HG03457 (cell line): ENCODE measurements around the gene MGRN1.
A peak's percentile ranks its signal among the peaks of the same experiment; 100 is the strongest.

ENCODE experiments used
- ATAC-seq: cut with Tn5 transposase; IDR thresholded peaks from one replicate; pipeline ENCODE4 v1.9.1; 2021; ENCODE audit warnings: moderate number of reproducible peaks; ENCODE audit not compliant: unreplicated experiment

The MGRN1 gene

DNA sequence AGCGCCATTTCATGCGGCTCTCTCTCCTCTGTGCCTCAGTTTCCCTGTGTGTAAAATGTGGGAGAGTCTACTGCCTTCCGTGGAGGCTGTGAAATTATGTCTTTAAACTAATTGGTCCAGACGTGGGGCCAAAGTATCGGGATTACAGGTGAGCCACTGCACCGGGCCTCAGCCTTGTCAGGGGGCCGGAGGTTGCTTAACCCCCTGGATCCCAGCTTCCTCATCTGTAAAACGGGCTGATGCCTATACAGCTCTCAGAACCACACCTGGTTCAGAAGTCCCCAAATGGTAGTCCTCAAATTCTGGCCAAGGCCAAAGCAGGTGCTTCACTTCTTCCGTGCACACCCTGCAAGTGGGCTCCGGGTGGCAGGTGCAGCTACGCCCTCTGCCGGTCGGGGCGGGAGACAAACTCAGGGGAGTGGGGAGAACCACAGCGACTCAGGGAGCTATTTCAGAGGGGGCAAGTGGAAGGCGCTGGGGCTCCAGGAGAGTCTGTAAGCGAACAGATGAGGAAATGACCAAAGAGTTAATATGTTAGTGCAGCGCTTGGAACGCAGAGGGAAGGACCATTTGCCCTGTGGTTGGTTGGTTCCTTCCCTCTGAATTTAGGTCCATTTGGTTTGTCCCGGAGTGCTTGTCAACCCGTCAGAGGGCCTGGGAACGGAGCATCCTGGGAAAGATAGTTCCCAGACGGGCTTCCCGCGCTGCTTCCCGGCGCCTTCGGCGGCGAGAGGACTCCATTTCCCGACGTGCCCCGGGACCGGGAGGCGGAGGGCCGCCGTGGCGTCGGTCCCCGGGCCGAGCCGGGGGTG lies at the start of gene MGRN1:
TSS of gene MGRN1 (plus strand) at position 812 of the 812 bp plus-strand sequence. CDS start 135 bp downstream, outside the sequence.
- peak; percentile 57 for ATAC-seq

DNA sequence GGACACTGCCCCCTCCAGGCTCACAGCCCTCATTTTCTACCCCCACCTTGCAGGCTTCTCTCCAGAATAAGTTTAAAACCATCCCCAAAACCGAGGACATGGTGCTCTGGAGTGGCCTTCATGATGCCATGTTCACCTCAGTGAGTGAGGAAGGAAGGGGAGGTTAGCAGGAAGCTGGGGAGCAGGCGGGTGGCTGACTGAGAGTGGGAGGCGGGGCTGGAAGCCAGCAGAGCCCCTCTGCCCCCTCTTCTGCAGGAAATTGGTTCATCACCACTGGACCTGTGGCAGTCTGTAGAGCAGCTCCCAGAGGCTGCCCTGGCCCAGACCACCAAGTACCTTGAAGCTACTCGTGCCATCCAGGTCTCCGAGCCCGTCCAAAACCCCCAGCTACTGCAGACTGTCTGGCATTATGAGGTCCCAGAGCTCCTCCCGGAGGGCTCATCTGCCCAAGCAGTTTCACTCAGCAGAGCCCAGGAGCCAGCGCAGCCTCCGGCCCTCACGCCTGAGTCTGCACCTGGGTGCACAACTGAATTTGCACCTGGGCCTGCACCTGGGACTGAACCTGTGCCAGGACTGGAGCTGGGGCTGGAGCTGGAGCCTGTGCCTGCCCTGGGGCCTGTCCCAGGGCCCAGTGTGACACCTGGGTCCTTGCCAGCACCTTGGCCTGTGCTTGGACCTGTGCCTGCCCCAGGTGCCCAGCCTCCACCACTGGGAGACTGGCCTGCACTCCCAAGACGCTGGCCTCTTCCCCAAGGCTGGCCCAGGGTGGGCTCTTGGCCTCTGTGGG lies 49.5 kb upstream of the MGRN1 start:
- no peak for ATAC-seq

DNA sequence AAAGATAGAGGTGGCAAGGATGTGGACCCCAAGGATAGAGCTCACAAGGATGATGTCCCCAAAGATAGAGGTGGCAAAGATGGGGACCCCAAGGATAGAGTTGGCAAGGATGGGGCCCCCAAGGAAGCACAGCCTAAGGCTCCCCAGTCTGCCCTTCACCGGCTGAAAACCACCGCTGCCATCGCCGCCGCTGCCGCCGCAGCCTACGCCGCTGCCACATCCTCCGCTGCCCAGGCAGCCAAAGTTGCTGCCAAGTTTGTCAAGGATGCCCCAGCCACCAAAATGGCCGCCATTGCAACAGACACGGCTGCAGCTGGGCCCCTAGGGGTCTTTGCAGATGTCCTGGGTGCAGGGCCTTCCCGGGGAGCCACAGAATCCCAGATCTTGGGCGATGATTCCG lies 48.6 kb upstream of the MGRN1 start:
- no peak for ATAC-seq

DNA sequence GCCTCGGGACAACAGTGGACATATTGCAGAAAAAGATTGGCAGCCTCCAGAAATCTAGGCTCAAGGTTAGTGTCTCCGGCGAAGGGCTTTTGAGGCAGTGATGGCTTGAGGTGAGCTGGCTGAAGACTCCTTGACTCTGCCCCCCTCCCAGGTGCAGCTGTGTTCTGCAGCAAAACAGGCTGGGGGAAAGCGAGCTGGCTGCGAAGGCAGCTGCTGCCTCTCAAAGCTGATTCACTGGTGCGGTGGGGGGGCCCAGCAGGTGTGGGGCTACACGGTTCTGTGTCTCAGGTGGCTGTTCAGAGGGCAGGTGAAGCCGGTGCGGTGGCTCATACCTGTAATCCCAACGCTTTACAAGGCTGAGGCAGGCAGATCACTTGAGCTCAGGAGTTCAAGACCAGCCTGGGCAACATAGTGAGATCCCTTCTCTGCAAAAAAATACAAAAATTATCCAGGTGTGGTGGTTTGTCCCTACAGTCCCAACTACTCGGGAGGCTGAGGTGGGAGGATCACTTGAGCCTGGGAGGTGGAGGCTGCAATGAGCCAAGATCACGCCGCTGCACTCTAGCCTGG lies 45.6 kb upstream of the MGRN1 start:
- ATAC-seq: no peak

DNA sequence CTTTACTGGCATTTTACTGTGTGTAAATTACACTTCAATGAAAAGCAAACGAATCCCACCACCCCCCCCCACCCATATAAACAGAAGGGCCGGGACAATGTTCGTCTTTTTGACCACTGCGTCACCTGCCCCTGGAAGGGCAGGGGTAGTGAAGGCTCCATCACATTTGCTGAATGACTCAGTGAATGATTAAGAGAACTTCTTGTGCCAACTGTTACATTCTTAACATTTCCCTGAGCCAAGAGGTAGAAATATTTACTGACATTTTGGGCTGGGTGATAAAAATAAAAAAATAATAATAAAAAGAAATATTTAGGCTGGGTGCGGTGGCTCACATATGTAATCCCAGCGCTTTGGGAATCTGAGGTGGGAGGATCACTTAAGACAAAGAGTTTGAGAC lies 44.4 kb upstream of the MGRN1 start:
- ATAC-seq: no peak

DNA sequence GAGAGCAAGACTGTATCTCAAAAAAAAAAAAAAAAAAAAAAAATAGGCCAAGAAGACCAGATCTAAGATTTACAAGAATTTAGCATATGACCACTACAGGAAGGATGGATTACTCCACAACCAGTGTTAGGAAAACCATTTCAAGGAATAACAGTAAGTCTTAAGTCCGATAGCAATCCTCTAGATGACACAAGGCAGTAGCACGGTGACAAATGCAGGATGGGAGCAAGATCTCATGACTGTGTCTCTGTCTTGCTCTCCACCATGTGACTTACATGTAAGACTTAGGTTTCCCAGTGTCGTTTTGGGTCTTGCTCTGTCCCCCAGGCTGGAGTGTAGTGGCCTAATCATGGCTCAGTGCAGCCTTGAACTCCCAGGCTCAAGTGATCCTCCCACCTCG lies 40.7 kb upstream of the MGRN1 start:
- no peak for ATAC-seq

DNA sequence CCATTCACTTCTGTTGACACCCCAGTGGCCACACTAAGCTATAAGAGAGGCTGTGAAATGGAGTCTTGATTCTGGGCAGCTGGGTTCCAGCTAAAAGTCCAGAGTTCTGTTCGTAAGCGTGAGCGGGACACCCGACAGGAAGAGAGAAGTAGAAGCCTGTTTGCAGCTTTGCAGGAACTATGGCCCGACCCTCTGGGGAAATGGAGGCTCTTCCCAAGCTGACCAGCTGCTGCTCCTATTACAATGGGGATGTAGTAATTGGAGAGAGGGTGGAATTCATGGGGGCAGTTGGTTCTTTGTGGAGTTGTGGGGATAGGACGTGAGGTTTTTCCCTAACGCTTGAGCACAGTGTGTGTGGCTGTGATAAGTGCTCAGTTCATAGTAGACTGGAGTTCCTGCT lies 38.3 kb upstream of the MGRN1 start:
- no peak for ATAC-seq

DNA sequence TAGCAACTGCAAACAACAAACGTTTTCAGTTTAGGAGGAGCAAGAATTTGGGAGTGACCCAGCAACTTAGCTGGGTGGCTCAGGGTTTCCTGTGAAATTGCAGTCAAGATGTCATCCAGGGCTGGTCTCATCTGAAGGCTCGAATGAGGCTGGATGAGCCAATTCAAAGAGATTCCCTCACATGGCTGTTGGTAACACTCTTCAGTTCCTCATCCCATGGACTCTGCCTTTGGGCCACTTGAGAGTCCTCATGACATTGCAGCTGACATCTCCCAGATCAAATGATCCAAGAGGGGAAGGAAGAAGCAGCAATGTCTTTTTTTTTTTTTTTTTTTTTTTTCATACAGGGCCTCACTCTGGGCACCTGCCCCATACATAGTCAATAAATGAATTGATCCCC lies 36.2 kb upstream of the MGRN1 start:
- ATAC-seq: no peak

DNA sequence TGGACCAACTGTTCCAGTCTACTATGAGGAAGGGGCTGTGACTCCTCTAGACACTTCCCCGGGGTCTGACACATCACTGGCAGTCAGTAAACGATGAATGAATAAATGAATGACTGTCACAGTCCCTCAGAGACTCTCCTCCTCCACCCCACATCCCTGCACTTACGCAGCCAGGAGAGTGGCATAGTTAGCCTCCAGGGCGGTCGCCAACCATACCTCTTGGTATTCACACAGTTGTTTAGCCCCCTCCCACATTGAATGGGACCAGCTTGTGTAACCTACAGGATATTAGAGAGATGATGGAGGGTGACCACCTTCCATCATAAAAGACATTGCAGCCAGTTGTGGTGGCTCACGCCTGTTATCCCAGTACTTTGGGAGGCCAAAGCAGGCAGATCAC lies 35.7 kb upstream of the MGRN1 start:
- no peak for ATAC-seq

DNA sequence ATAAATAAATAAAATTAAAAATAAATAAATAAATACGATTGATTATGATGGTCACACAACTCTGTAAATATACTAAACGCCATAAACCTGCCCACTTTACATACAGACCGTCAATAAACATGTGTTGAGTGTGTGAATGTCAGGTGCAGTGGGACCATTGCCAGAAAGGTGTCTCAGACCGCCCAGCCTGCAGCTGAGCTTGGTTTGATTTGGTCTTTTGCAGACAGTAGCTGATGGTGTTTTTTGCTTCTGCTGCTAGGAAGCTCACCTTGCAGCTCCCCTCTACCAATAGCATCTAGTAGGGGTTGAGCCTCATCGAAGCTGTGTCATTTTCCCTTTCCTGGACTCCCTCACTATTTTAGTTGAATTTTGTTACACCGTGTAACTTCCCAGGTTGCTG lies 33.4 kb upstream of the MGRN1 start:
- ATAC-seq: no peak

DNA sequence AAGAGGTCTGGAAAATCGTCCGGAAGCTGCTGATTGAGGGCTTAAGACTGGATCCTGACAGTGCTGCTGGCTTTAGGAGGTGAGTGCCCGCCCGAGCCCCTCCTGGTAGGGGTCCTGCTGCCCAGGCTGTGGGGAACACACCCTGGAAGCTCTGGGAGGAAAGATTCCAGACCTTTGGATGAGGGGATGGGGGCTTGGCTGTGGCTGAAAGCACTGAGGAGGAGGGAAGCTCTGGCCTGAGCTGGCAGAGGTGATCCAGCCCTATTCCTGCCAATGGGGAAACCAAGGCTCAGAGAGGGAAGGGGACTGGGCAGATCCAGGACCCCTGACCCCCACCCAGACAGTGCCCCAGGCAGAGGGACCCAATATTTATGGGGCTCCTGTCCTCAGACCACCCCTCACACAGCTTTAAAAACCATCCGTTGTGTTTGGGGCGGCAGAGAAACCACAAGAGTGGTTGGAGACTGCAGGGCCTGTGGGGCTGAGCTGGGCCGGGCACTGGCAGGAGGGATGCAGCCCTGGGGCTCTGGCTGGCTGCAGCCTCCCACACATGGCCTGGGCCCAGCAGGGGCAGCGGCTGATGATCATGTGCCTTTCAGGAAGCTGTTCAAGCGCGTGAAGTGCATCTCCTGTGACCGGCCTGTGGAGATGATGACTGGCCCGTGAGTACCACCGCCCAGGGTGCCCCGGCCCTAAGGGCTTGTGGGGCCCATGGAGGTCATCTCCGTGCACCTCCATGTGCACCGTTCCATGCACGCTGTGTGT lies 32.7 kb upstream of the MGRN1 start:
- no peak for ATAC-seq

DNA sequence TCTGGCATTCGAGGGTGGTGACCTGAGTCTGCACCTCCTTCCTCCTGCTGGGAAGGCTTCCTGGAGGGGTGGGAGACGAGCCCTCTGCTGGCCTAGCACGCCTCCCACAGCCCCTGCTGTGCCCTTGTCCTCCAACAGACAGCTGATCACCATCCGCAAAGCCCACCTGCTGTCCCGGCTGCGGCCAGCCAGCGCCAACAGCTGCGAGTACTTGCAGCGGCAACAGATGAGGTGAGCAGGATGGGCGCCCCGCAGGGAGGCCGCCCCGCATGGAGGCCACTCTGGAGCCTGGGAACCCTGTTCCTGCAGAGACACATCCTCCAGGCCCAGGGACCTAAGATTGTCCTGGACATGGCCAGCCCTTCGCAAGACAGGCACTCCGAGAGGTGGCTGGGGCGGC lies 31.5 kb upstream of the MGRN1 start:
- no peak for ATAC-seq

DNA sequence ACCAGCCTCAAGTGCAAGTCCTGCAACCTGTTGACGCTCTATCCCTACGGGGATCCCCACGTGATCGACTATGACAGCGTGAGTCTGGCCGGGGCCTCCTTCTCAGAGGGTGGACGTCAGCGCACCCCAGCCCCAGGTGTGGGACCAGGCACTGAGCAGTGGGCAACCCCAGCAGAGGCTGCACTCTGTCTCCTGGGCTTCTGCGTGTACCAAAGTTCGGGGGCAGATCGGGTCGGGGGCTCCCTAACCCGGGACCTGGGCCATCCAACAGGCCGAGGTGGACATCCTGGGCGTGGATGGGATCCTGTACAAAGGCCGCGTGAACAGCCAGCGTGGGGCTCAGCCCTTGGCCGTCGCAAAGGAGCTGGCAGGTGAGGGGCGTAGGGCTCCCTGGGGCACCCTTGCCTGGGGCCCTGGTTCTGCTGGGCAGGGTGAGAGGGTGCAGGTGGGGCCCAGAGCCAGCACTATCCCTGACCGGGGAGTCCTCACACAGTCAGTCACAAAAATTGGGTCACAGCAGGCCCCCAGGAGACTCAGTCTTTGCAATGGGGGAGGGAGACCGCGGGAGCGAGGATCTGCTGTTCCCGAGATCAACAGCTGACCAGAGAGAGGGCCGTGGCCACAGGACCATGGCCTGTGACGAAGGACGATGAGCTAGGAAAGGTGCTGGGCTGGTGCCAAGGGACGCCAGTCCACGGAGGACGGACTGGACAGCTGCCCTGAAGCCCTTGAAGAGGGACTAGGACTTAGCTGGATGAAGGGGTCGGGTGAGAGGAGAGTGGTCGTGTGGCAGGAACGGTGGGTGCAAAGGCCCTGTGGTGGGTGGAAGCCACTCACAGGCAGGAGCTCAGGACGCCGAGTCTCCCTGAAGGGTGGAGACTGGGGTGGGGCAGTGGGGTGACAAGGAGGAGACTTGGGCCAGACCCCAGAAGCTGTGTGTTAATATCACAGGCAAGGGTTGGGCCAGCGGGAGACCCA lies 29.9 kb upstream of the MGRN1 start:
- ATAC-seq: no peak

DNA sequence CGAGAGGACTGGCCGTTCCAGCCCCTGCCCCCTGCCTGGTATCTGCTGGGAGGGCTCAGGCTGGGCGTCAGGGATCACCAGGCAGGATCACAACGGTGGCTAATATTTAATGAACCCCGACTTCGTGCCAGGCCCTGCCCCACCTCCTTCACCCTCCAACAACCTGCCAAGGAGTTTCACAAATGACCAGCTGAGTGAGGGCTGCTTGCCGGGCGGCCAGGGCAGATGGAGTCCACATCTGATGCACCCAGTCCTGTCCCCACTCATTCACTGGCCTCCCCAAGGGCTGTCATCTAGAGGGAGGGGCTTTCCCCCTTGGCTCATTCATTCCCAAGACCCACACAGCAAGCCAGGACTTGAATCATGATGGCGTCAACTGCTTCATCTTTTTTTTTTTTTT lies 27.5 kb upstream of the MGRN1 start:
- ATAC-seq: no peak

DNA sequence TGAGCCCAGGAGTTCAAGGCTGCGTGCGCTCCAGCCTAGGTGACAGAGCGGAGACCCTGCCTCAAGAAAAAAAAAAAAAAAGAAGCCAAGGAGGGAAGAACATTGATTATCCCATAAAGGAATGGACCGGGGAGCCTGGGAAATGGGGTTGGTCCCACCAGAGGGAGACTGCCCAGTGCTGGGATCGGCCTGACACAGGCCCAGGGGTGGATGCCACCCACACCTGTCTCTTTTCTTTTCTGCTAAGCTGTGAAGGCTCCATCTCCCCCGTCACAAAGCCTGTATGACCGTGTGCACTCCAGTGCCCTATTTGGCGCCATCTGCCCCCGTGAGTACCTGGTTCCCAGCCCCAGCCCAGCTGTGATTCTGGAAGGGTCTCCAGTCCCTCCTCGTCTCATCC lies 25.6 kb upstream of the MGRN1 start:
- no peak for ATAC-seq

DNA sequence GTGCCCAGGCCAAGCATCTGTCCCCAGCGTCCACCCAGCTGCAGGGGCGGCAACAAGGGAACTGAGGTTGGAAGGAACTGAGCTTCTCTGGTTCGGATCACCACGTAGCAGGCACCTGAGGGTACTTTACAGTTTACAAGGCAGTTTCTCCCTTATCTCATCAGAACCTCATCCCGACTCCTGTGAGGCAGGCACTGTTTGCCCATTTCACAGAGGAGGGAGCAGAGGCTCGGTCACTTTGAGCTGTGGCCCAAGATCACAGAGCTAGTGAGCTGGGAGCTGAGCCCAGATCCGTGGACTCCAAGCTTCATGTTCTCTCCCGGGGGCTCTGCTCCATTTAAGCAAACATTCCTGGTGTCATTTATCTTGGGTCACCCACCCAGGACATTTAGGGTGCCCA lies 25.1 kb upstream of the MGRN1 start:
- ATAC-seq: no peak

DNA sequence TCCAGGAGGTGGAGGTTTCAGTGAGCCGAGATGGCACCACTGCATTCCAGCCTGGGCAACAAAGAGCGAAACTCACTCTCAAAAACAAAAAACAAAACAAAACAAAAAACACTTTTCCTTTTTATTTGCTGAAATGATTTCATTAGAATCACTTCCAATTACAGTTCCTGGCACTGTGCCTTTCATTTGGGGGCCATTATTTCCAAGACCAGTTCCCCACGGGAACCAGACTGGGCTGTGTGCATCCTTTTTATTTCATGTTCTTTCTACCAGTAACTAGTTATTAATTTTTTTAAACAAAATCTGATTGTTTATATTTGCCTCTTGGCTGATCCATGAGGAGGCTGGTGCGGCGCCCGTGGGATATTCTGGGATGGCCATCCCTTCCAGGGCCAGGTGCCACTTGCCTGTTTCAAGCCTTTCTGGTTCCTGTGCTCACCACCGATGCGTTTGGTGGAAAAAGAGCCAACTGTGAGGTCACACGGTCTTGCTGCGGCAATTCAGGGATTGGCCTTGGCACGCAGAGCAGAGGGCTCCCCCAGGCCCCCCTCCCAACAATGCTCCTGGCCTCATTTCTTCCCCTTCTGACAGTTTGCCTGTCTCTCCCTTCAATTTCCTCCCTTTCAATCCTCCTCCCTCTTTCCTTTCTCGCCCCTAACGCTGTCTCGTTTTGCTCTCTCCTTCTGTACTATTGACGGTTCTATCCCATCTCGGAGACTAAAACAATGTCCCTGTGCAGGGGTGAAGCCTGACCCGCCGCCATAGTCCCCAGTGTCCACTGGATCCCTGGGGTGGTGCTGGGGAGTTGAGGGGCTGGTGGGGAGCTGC lies 23.4 kb upstream of the MGRN1 start:
- no peak for ATAC-seq

DNA sequence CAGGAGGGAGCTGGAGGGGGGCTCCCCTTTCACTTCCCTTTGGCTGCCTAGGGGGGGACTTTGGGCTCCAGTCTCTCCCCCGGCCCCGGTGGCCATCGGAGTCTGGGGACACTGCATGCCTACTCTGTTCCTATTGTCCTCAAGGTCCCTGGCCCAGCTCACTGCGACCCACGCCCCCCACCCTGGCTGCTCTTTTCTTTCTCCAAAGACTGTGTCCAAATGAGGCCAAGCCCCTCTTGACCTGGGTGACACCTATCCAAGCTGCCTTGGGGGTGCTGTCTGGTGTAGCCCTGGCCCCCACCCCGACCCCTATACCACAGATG lies 22.8 kb upstream of the MGRN1 start:
- no peak for ATAC-seq

DNA sequence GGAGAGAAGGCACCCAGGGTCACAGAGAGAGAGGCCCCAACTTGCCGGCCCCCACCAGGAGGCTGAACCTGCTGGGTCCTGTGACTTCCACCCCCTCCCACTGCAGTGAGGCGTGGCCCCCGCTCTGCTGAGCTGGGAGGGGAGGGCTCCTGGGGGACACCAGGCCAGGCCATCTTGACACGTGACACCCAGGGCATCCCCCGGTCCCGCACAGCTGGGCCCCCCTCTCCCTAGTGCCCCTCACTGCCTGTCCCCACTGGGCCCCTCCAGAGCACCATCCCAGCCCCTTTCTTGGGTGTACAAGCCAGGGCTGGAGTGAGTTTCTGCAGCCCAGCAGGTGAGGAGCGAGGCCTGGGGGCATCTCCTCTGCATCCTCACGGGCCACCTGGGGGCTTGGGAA lies 22.3 kb upstream of the MGRN1 start:
- no peak for ATAC-seq
